Upper lobe of left lung (tissue), 6 donors: ENCODE results near the gene MDFI. TPM values are rescaled to one million over a fixed set of nuclear protein-coding genes. Genes with fewer than 3 reads are reported as not detected.

Experiments
- ATAC-seq, 2 donors: fragments of 200-7000 bp; cut with Tn5 transposase; one replicate each; pipeline ENCODE4 v1.9.1; 2022; ENCODE audit warnings: mild to moderate bottlenecking in 2 of 2, moderate library complexity in 2 of 2; ENCODE audit not compliant: low FRiP score in 2 of 2
- DNase-seq, 2 donors: peaks; one replicate each; pipeline ENCODE4 v3.0.0-alpha.2; 2019 to 2020
- H3K27ac ChIP-seq, 4 donors: fragments of 200-600 bp; sonication (generic); one replicate each; pipeline ENCODE4 v1.5.1; 2016 to 2019
- H3K27me3 ChIP-seq, 4 donors: fragments of 200-600 bp; sonication (generic); one replicate each; pipeline ENCODE4 v1.5.1; 2017 to 2019
- H3K36me3 ChIP-seq, 4 donors: fragments of 200-600 bp; sonication (generic); one replicate each; pipeline ENCODE4 v1.5.1; 2016 to 2019
- H3K4me1 ChIP-seq, 4 donors: fragments of 200-600 bp; sonication (generic); one replicate each; pipeline ENCODE4 v1.5.1; 2018 to 2019
- H3K4me3 ChIP-seq, 4 donors: fragments of 200-600 bp; sonication (generic); one replicate each; pipeline ENCODE4 v1.5.1; 2017 to 2019; ENCODE audit warnings: mild to moderate bottlenecking in 2 of 4, moderate library complexity in 1 of 4
- H3K9me3 ChIP-seq, 4 donors: fragments of 200-600 bp; sonication (generic); one replicate each; pipeline ENCODE4 v1.5.1; 2018 to 2019
- CTCF ChIP-seq, 6 experiments: fragments of 450-650 bp in 4 of 6; fragments of 200-600 bp in 2 of 6; sonication (generic) in 2 of 6; IDR thresholded peaks; one replicate each; pipeline ENCODE4 v1.5.1; 2016 to 2019; ENCODE audit warnings: antibody characterized with exemption in 6 of 6
- EP300 ChIP-seq, 4 donors: sonication (generic); formaldehyde crosslinking; IDR thresholded peaks; one replicate each; pipeline ENCODE4 v1.5.1; 2017; ENCODE audit warnings: antibody characterized with exemption in 4 of 4, control low read depth in 2 of 4
- POLR2A ChIP-seq, 4 donors: fragments of 450-650 bp; IDR thresholded peaks; one replicate each; pipeline ENCODE4 v1.5.1; 2016 to 2017; ENCODE audit warnings: antibody characterized with exemption in 4 of 4, mild to moderate bottlenecking in 2 of 4
- POLR2AphosphoS5 ChIP-seq, 2 donors: sonication (generic); formaldehyde crosslinking; IDR thresholded peaks; one replicate each; pipeline ENCODE4 v1.5.1; 2017; ENCODE audit warnings: antibody characterized with exemption in 2 of 2
- WGBS, 2 donors: methylation state at CpG; one replicate each; pipeline ENCODE4 v1.1.5; 2017 to 2018; 5-methylcytosine and 5-hydroxymethylcytosine counted together
- total RNA-seq, 6 donors: library from RNA; depleted of rRNA in 4 of 6; stranded (reverse); fragments of >200 nt in 4 of 6; gene quantifications; one replicate each; pipeline versions ENCODE4 v1.1.0 to v1.2.1, GENCODE V29; 2016 to 2021
- donor health status: DM: no; HTN: no; CAD: no; lungs with moderate emphysema.
- donor health status: DM: no; HTN: yes; CAD: no; lungs with severe emphysema.

Gene MDFI
- total RNA-seq, 6 donors from 2014 or later, result 4.9 to 23.4 (median 8.0) TPM

GRCh38 chr6:41597246-41598000, 40.8 kb upstream of the MDFI start:
- peaks cover 0 to 55% (median 35%) of the 10 kb centered on the region in 4 donors for H3K36me3 ChIP-seq
- DNase-seq, result no peak
- no peak for TF ChIP-seq EP300 (IDR thresholded peaks at IDR 0.05)
- TF ChIP-seq CTCF (IDR thresholded peaks at IDR 0.05), result no peak
- no peak for TF ChIP-seq POLR2A (IDR thresholded peaks at IDR 0.05)
- no peak for TF ChIP-seq POLR2AphosphoS5 (IDR thresholded peaks at IDR 0.05)

GRCh38 chr6:41598670-41599014, 39.6 kb upstream of the MDFI start:
- DNase-seq (no peak), ATAC-seq (no peak)
- no peaks in the 10 kb centered on the region for H3K27me3 ChIP-seq
- peaks cover 7 to 13% (median 9%) of the 10 kb centered on the region in 4 donors for H3K4me1 ChIP-seq
- H3K4me3 ChIP-seq, result no peak overlapping the region
- no peak overlapping the region for H3K27ac ChIP-seq
- H3K36me3 ChIP-seq, result peaks cover 0 to 49% (median 34%) of the 10 kb centered on the region in 4 donors
- 80% methylated on average over 6 of the region's 8 CpGs; no CpG with 5 or more reads in 1 of the 2 donors for WGBS, 2 donors
- H3K9me3 ChIP-seq, result no peaks in the 10 kb centered on the region
- TF ChIP-seq EP300 (IDR thresholded peaks at IDR 0.05) (no peak), CTCF (IDR thresholded peaks at IDR 0.05) (no peak), POLR2AphosphoS5 (IDR thresholded peaks at IDR 0.05) (no peak), POLR2A (IDR thresholded peaks at IDR 0.05) (no peak)

More at GRCh38 chr6:41597246-41598000, 40.8 kb upstream of the MDFI start:
- Histone ChIP-seq H3K9me3 (no peaks in the 10 kb centered on the region), H3K27ac (no peak overlapping the region), H3K27me3 (no peaks in the 10 kb centered on the region), H3K4me1 (peaks cover 0 to 2% (median 0%) of the 10 kb centered on the region in 4 donors), H3K4me3 (no peak overlapping the region)
- ATAC-seq, result no peak
- WGBS, 2 donors, result 90 to 94% methylated on average over 14 to 17 of the region's 19 CpGs

- peaks cover 7 to 13% (median 9%) of the 10 kb centered on the region in 4 donors for H3K4me1 ChIP-seq
- WGBS, 2 donors, result 77 to 84% methylated on average over 6 to 20 of the region's 21 CpGs
Observed at GRCh38 chr6:41599015-41599851, 39.0 kb upstream of the MDFI start.

GRCh38 chr6:41599852-41600445, 38.3 kb upstream of the MDFI start:
- ATAC-seq (no peak), DNase-seq (no peak)
- Histone ChIP-seq H3K9me3 (no peaks in the 10 kb centered on the region), H3K27me3 (no peaks in the 10 kb centered on the region), H3K27ac (no peak overlapping the region), H3K36me3 (peaks cover 0 to 44% (median 28%) of the 10 kb centered on the region in 4 donors), H3K4me3 (no peak overlapping the region), H3K4me1 (peaks cover 7 to 13% (median 9%) of the 10 kb centered on the region in 4 donors)
- TF ChIP-seq POLR2AphosphoS5 (IDR thresholded peaks at IDR 0.05) (no peak), POLR2A (IDR thresholded peaks at IDR 0.05) (no peak), EP300 (IDR thresholded peaks at IDR 0.05) (no peak), CTCF (IDR thresholded peaks at IDR 0.05) (no peak)
- 85 to 88% methylated on average over 14 of the region's 14 CpGs for WGBS, 2 donors

More at GRCh38 chr6:41599015-41599851, 39.0 kb upstream of the MDFI start:
- Histone ChIP-seq H3K4me3 (no peak overlapping the region), H3K27ac (no peak overlapping the region), H3K36me3 (peaks cover 0 to 49% (median 33%) of the 10 kb centered on the region in 4 donors), H3K9me3 (no peaks in the 10 kb centered on the region), H3K27me3 (no peaks in the 10 kb centered on the region)
- TF ChIP-seq POLR2AphosphoS5 (IDR thresholded peaks at IDR 0.05) (no peak), CTCF (IDR thresholded peaks at IDR 0.05) (no peak), EP300 (IDR thresholded peaks at IDR 0.05) (no peak), POLR2A (IDR thresholded peaks at IDR 0.05) (no peak)
- DNase-seq (peak in 1 of 2 donors; percentile 70), ATAC-seq (no peak)
